Heart left ventricle (tissue), 13 donors: ENCODE results near the gene CAMTA1.

ENCODE experiments used
- POLR2A ChIP-seq, 2 donors: fragments of 450-650 bp; IDR thresholded peaks; one replicate each; pipeline ENCODE4 v1.6.1; 2017; ENCODE audit warnings: antibody characterized with exemption in 2 of 2, mild to moderate bottlenecking in 2 of 2, moderate library complexity in 2 of 2
- TF ChIP-seq, protein P1 (sequence below), 12 donors: fragments of 200-600 bp; sonication (generic) in 4 of 12; IDR thresholded peaks; one replicate each; pipeline versions ENCODE4 v1.5.0 to v1.8.0; 2018 to 2022; ENCODE audit warnings: antibody characterized with exemption in 12 of 12, mild to moderate bottlenecking in 5 of 12
- donor health status: ischemic (EF 13 %, LVEDD 7.1; RV severe dilation, severe dysfunction).
- donor health status: DM: no; HTN: yes; CAD: no.
- donor health status: DM: no; HTN: no; CAD: no.
- donor health status: ischemic (EF 25% LVEDD 6.9; RV normal size, moderate dysfunction).
- donor health status: ischemic (EF 25% LVEDD 5.7; RV mildly dilated, moderate dysfunction).
- donor health status: ischemic (EF 35%, LVEDD 5.7; RV mildly dilated, moderate dysfunction).
- donor health status: nonischemic (EF 11% LVEDD 7.7; RV severe dilation, severe dysfunction).
- donor health status: DM: yes; HTN: yes; CAD: no.
- donor health status: PGD.
- donor health status: ischemic (EF 29% LVEDD 5.4; RV normal size, mild dysfunction).
- donor health status: nonischemic (EF 23%, LVEDD 6.1; RV moderate dilation, normal function).

DNA sequence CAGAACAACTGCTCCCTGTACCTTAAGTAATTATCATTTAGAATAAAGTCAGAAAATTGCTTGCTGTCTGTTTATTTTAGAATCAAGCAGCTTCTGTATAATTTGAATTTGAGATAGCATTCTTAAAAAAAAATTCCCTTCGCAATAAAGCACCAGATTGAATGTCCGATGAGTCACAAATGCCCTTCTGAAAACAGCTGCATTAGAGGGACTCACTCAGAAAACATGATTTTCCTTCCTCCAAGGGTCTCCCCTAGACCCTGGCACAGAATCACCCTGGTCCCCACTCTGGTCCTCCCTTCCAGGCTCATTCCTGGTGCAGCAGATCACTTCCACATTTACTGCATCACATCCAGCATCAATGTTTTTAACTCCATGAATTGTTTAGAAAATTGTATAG, 514.7 kb downstream of the CAMTA1 start:
- TF ChIP-seq, protein P1, sequence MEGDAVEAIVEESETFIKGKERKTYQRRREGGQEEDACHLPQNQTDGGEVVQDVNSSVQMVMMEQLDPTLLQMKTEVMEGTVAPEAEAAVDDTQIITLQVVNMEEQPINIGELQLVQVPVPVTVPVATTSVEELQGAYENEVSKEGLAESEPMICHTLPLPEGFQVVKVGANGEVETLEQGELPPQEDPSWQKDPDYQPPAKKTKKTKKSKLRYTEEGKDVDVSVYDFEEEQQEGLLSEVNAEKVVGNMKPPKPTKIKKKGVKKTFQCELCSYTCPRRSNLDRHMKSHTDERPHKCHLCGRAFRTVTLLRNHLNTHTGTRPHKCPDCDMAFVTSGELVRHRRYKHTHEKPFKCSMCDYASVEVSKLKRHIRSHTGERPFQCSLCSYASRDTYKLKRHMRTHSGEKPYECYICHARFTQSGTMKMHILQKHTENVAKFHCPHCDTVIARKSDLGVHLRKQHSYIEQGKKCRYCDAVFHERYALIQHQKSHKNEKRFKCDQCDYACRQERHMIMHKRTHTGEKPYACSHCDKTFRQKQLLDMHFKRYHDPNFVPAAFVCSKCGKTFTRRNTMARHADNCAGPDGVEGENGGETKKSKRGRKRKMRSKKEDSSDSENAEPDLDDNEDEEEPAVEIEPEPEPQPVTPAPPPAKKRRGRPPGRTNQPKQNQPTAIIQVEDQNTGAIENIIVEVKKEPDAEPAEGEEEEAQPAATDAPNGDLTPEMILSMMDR (IDR thresholded peaks at IDR 0.05) = no peak
- no peak for TF ChIP-seq POLR2A (IDR thresholded peaks at IDR 0.05)
